Hepatocyte (in vitro differentiated cells): Measurements from ENCODE around the gene TAF15. TPM values are rescaled to one million over a fixed set of nuclear protein-coding genes. Genes with fewer than 3 reads are reported as not detected.

Source experiments
- DNase-seq: peaks from one replicate; pipeline ENCODE4 v3.0.0-alpha.2; 2016; ENCODE audit warnings: low spot score
- H2AFZ ChIP-seq: fragments of 200-600 bp; sonication (generic); 2 replicates; pipeline ENCODE4 v1.6.0; 2016; ENCODE audit warnings: antibody characterized with exemption, mild to moderate bottlenecking
- H3K27ac ChIP-seq: fragments of 200-600 bp; sonication (generic); 2 replicates; pipeline ENCODE4 v1.5.1; 2016; ENCODE audit warnings: mild to moderate bottlenecking
- H3K27me3 ChIP-seq: fragments of 200-600 bp; sonication (generic); 2 replicates; pipeline ENCODE4 v1.6.1; 2016
- H3K36me3 ChIP-seq: fragments of 200-600 bp; sonication (generic); replicated peaks from 2 replicates; pipeline ENCODE4 v1.5.1; 2016; ENCODE audit warnings: low read depth; ENCODE audit not compliant: insufficient read depth
- H3K4me1 ChIP-seq: fragments of 200-600 bp; sonication (generic); 2 replicates; pipeline ENCODE4 v1.5.1; 2016; ENCODE audit warnings: mild to moderate bottlenecking, moderate library complexity; ENCODE audit not compliant: insufficient read depth
- H3K4me2 ChIP-seq: fragments of 200-600 bp; sonication (generic); 2 replicates; pipeline ENCODE4 v1.6.0; 2016
- H3K4me3 ChIP-seq: fragments of 200-600 bp; sonication (generic); 2 replicates; pipeline ENCODE4 v1.5.1; 2016; ENCODE audit warnings: mild to moderate bottlenecking
- H3K79me2 ChIP-seq: fragments of 200-600 bp; sonication (generic); 2 replicates; pipeline ENCODE4 v1.6.0; 2017; ENCODE audit warnings: mild to moderate bottlenecking
- H3K9me2 ChIP-seq: fragments of 200-600 bp; sonication (generic); replicated peaks from 2 replicates; pipeline ENCODE4 v1.6.0; 2017; ENCODE audit warnings: mild to moderate bottlenecking; ENCODE audit not compliant: insufficient read depth
- H3K9me3 ChIP-seq: fragments of 200-600 bp; sonication (generic); 2 replicates; pipeline ENCODE4 v1.5.1; 2016; ENCODE audit warnings: low read depth, mild to moderate bottlenecking
- H4K20me1 ChIP-seq: fragments of 200-600 bp; sonication (generic); 2 replicates; pipeline ENCODE4 v1.6.0; 2016; ENCODE audit warnings: mild to moderate bottlenecking; ENCODE audit not compliant: insufficient read depth, poor library complexity, severe bottlenecking
- EZH2 ChIP-seq: fragments of 200-600 bp; sonication (generic); IDR thresholded peaks from 2 replicates; pipeline ENCODE4 v1.6.1; 2016; ENCODE audit warnings: antibody characterized with exemption, mild to moderate bottlenecking, borderline replicate concordance
- EZH2phosphoT487 ChIP-seq: fragments of 200-600 bp; sonication (generic); IDR thresholded peaks from one replicate; pipeline ENCODE4 v1.6.1; 2018; ENCODE audit warnings: antibody characterized with exemption, mild to moderate bottlenecking, low read depth, moderate library complexity; ENCODE audit not compliant: unreplicated experiment, severe bottlenecking
- WGBS: methylation state at CpG from one replicate; pipeline ENCODE4 v1.1.6; 2016; ENCODE audit warnings: low lambda C conversion rate; ENCODE audit errors: missing lambda C conversion rate; 5-methylcytosine and 5-hydroxymethylcytosine counted together
- polyA plus RNA-seq: library from polyadenylated mRNA; unstranded; fragments of >200 nt; fragmentation: Nextera tagmentation; extraction: Ambion mirVana; gene quantifications from 2 replicates; pipeline ENCODE4 v1.2.1, GENCODE V29; 2016
- total RNA-seq: library from RNA; depleted of rRNA; stranded (reverse); fragments of >200 nt; gene quantifications from 2 replicates; pipeline ENCODE4 v1.2.3, GENCODE V29; 2014
- TF ChIP-seq, protein P1 (sequence below): fragments of 200-600 bp; sonication (generic); IDR thresholded peaks from 2 replicates; pipeline ENCODE4 v1.5.1; 2016; ENCODE audit warnings: antibody characterized with exemption, mild to moderate bottlenecking; ENCODE audit not compliant: poor library complexity

Gene TAF15
- total and polyA plus RNA-seq, 2 experiments from 2014 or later, result 15.7 to 36.1 TPM

DNA sequence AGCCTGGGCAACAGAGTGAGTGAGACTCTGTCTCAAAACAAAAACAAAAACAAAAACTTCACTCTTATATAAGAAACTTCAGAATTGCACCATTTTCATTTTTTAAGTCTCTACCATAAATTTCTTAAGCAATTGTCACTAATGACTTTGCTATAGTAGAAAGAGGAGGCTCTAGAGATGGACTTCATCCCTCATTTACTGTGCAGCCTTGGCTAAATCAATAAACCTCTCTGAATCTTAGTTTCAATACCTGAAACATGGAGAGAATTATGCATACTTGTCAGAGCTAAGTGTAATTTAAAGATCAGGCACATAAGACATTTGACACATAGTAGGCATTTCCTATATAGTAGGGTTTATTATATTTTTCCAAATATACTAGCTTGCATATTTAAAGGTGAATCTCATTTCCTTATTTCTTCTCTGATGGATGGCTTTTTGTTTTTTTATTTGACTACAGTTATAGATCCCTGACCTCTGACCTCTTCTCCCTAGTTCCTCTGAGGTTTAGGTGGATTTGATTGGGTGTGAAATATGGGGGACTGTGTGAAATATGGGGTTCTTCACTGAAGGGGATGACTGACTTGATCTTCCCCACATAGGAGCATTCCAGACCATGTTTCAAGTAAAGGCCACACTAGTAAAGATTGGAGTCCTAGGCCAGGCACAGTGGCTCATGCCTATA, 68.2 kb downstream of the TAF15 start:
- H3K9me3 ChIP-seq, result no peaks in the 10 kb centered on the region
- H3K79me2 ChIP-seq, result no peaks in the 10 kb centered on the region
- H3K4me1 ChIP-seq, result no peaks in the 10 kb centered on the region
- no peak overlapping the region for H3K4me3 ChIP-seq
- DNase-seq, result no peak
- no peak overlapping the region for H2AFZ ChIP-seq
- TF ChIP-seq EZH2 (no peak), EZH2phosphoT487 (no peak)
- TF ChIP-seq, protein P1, sequence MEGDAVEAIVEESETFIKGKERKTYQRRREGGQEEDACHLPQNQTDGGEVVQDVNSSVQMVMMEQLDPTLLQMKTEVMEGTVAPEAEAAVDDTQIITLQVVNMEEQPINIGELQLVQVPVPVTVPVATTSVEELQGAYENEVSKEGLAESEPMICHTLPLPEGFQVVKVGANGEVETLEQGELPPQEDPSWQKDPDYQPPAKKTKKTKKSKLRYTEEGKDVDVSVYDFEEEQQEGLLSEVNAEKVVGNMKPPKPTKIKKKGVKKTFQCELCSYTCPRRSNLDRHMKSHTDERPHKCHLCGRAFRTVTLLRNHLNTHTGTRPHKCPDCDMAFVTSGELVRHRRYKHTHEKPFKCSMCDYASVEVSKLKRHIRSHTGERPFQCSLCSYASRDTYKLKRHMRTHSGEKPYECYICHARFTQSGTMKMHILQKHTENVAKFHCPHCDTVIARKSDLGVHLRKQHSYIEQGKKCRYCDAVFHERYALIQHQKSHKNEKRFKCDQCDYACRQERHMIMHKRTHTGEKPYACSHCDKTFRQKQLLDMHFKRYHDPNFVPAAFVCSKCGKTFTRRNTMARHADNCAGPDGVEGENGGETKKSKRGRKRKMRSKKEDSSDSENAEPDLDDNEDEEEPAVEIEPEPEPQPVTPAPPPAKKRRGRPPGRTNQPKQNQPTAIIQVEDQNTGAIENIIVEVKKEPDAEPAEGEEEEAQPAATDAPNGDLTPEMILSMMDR, result no peak
- no peak overlapping the region for H3K4me2 ChIP-seq
- no peak overlapping the region for H3K27ac ChIP-seq
- no peaks in the 10 kb centered on the region for H3K9me2 ChIP-seq
- H3K36me3 ChIP-seq, result no peaks in the 10 kb centered on the region
- no peaks in the 10 kb centered on the region for H3K27me3 ChIP-seq
- H4K20me1 ChIP-seq, result no peaks in the 10 kb centered on the region

DNA sequence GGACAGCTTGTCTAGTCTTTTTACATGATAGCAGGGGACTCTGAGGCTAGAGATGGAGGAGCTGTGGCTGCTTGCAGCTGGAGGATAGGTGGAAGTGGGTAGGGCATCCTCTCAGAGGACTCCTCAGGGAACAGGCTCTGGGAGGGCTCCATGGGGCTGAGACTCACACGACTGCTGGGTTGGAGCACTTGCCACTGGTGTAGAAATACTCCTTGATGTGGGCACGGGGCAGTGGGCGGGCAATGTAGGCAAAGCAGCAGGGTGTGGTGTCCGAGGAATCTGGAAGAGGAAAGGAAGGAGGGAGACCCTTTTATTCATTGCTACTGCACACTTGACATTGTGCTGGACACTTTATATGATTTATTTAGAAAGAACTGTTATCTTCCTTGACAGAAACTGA, 69.1 kb downstream of the TAF15 start:
- no peak overlapping the region for H3K27ac ChIP-seq
- no peaks in the 10 kb centered on the region for H3K9me2 ChIP-seq
- no peak overlapping the region for H2AFZ ChIP-seq
- WGBS, result 91% methylated on average over 4 of the region's 4 CpGs
- no peak overlapping the region for H3K4me2 ChIP-seq
- TF ChIP-seq, protein P1, result no peak
- TF ChIP-seq EZH2phosphoT487, result no peak
- no peak for TF ChIP-seq EZH2
- no peaks in the 10 kb centered on the region for H3K9me3 ChIP-seq
- no peaks in the 10 kb centered on the region for H3K4me1 ChIP-seq
- H3K36me3 ChIP-seq, result no peaks in the 10 kb centered on the region
- H3K79me2 ChIP-seq, result no peaks in the 10 kb centered on the region
- H3K27me3 ChIP-seq, result no peaks in the 10 kb centered on the region
- no peak overlapping the region for H3K4me3 ChIP-seq
- DNase-seq, result no peak
- no peaks in the 10 kb centered on the region for H4K20me1 ChIP-seq

DNA sequence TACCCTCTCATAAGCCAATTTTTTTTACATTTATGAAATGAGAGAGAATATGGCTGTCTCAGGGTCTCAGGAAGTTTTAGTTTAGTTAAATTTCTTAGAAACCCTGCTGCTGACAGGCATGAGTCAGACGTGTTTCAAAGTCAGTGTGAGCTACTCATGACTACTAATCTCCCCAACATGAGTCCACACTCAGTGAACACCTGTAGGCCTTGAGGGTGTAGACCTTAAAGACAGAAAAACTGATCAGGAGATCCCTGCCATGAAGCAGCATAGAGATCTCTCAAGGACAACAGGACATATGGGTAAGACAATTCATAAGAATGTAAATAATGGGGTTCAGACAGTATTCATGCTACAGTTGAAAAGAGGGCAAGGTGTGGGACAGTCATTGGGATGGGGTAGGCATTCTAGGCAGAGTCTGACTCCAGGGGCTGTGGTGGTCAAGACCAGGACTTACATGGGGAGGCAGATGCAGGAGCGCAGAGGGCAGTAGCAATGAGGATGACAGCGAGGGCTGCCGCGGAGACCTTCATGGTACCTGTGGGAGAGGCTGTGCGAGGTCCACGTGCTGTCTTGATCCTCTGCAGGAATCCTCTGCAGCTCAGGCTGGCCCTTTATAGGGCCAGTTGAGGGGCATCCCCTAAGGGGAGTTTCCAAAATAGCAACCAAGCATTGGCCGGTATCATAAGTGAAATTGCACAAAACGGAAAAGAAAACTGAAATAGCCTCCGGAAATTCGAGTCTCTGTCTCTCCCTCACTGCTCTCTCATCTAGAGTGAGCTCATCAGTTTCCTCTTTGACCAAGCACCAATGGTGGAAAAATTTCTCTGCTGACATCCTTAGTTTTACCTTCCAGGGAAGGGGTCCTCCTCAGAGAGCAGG, 70.7 kb downstream of the TAF15 start, which contains the start of gene CCL5:
Gene CCL5, minus strand, starts transcription at position 588 of the 882 bp plus-strand sequence.
- no peak within 1 kb of the TSS for H3K4me3 ChIP-seq

More for the DNA sequence above, 70.7 kb downstream of the TAF15 start, which contains the start of gene CCL5:
- no peaks in the 10 kb centered on the region for H3K36me3 ChIP-seq
- no peaks in the 10 kb centered on the region for H3K79me2 ChIP-seq
- no peaks in the 10 kb centered on the region for H3K9me3 ChIP-seq
- no peaks in the 10 kb centered on the region for H4K20me1 ChIP-seq
- no peaks in the 10 kb centered on the region for H3K27me3 ChIP-seq
- H3K9me2 ChIP-seq, result no peaks in the 10 kb centered on the region
- no peak for DNase-seq
- no peak within 1 kb of the TSS for H3K4me2 ChIP-seq
- H2AFZ ChIP-seq, result no peak within 1 kb of the TSS
- TF ChIP-seq EZH2phosphoT487 (no peak), EZH2 (no peak)
- TF ChIP-seq, protein P1, result no peak
- H3K4me1 ChIP-seq, result no peaks in the 10 kb centered on the region
- no peak within 1 kb of the TSS for H3K27ac ChIP-seq
- WGBS, result 89% methylated on average over 11 of the region's 11 CpGs
